HG02885 (cell line): Measurements from ENCODE around the gene TREML1.
"Not testable (repeated sequence)": the region's sequence is repeated elsewhere in the genome, so short reads cannot be mapped to it uniquely, and the experiment has no call there.

Experiments
- ATAC-seq: cut with Tn5 transposase; IDR thresholded peaks from one replicate; pipeline ENCODE4 v1.9.1; 2021; ENCODE audit warnings: mild to moderate bottlenecking; ENCODE audit not compliant: unreplicated experiment, poor library complexity

Gene TREML1, protein sequence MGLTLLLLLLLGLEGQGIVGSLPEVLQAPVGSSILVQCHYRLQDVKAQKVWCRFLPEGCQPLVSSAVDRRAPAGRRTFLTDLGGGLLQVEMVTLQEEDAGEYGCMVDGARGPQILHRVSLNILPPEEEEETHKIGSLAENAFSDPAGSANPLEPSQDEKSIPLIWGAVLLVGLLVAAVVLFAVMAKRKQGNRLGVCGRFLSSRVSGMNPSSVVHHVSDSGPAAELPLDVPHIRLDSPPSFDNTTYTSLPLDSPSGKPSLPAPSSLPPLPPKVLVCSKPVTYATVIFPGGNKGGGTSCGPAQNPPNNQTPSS

DNA sequence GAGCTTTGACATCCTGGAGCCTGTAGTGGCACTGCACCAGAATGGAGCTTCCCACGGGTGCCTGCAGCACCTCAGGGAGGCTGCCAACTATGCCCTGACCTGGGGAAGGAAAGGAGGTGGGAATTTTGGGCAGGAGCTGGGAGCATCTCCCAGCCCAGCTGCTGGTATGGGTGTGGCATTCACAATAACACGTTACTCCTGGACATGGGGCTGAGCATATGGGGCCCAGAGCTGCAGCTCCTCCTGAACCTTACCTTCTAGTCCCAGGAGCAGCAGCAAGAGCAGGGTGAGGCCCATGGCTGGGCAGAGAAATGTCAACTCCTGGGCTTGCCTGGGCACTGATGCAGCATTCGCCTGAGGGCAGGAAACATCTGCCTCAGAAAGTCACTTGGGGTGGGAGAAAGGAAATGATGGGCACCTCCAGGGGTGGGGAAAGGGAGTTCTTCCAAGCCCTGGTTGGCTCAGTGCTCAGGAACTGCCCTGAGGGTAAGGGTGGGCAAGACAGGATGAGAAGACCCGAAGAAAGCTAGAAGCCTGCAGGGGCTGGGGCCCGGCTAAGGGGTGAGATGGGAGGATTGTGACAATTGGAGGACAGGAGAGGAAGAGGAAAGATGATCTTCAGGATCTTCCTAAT lies at the start of gene TREML1:
TSS of gene TREML1 (minus strand) at position 356 of the 634 bp plus-strand sequence. CDS start at position 297, 59 bp downstream.
- ATAC-seq = no peak

DNA sequence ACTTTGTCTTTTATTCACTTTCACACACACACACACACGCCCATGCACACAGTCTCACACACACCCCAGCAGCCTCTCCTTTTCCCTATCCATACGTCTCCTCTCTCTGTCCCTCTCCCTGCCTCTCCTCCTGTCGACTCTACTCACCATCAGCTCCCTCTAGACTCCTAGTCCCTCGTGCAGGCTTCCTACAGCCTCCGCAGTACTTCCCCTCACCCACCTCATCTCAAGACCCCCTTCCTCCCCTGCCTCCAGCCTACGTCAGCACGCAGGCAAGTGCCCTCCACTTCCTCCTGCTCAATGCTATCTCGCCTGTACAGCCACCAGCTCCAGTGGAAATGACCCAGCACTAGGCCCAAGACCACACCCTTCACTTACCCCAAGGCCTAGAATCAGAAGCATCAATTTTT lies 47.6 kb upstream of the TREML1 start:
- no peak for ATAC-seq

DNA sequence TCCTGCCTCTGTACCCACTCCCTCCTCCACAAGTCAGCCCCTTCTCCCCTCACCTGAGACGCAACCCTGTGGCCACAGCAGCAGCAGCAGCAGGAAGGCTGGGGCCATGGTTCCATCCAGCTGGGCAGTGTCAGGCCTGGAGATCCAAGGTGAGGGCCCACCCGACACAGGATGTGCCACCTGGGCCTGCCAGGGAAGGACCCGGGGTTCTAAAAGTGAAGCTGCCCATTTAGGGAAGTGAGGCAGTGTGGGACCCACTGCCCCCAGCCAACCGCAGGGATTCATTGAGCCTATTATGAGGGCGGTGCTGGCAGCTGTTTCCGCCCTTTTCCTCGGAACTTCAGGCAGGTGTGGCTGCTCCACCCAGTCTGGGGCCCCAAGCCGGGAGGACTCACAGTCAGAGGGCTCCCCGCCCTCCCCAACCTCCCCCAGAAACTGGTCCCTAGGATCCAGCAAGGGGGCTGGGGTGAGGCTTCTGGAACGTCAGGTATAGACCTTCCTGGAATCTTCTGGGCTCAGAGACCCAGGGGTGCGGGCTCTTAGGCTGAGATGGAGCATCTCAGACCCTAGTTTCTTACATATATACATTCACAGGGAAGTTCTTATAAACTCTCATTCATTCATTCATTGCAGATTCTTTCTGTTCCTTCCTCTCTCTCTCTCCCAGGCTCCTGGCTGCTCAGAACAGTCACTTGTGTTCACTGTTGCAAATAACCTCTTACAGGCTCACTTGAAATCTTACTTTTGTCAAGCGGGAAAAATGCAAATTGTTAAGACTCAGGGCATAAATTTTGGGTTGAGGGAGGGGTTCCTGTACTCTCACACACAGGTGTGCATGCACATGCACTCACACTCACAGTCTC lies 47.0 kb upstream of the TREML1 start, which contains the start of gene TREML2:
TSS of gene TREML2 (minus strand) at position 249 of the 863 bp plus-strand sequence. CDS start at position 108, 141 bp downstream.
- ATAC-seq = no peak

DNA sequence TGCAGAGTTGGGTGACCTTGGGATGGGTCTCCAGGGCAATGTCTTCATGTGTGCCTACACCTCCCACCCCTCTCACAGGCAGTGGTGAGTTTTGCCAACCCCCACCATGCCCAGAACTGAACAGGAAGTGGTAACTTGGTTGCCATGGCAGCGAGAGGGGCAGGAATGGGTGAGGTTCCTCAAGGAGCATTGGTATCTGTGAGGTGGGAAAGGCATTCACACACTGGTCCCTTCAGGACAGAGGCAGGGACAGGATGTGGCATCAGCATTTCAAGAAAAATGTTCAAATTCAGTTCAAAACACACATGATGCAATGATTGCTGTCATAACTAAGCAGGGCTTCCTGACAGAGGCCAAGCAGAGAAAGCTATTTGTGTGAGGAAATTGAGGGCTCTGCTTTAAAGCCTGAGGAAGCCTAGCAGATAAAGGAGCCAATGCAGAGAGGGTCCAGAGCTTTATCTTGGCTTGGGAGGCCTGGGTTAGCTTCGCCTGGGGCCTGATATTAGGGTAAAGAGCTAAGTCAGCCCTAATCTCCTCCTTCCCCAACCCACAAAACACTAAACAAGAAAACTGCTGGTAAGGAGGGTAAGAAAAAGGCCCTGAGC lies 46.3 kb upstream of the TREML1 start:
- peak; percentile 24 for ATAC-seq

DNA sequence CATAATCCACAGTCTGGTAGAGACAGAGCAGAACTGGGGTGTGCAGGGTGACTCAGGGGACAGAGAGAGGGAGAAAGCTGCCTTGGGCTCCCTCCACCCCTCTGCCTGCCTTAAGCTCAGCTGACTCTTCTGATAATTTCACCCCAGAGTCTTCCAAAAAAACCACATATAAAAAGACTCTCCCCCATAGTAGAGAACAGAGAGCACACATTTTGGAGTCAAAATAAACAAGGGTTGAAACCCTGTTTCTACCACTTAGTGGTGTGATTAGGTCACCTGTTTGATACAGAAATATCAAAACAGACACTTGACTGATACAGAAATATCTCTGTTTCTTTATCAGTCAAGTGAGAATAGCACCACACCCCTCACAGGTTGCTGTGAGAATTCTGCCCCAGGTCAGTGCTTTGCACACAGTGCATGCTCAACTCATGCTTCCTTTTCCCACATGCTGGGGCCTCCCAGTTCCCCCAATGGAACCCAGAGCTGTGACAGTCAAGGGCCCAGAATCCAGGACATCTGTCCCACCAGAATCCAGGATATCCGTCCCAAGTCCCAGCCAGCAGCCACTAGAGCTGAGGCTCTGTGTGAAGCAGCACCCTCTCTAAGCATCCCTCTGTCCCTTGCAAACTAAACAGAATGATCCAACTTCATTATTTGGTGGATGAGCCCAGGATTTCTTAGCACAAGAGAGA lies 45.6 kb upstream of the TREML1 start:
- ATAC-seq = peak; percentile 68

DNA sequence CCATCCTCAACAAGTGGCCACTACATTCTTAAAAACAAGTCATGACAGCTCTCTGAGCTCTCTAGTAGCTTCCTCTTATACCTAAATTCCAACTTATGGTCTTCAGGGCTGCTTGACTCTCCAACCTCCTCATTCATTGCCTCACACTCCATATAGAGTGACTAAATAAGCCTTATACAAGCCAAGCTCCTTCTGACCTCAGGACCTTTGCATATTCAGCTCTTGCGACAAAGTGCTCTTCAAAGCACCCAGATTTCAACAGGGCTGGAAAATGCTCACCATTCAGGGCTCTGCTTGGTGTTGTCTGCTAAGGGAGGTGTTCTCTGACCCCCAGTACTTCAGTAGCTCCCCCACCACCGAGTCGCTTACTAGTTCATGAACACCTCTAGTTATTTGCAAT lies 43.1 kb upstream of the TREML1 start:
- ATAC-seq = no peak

DNA sequence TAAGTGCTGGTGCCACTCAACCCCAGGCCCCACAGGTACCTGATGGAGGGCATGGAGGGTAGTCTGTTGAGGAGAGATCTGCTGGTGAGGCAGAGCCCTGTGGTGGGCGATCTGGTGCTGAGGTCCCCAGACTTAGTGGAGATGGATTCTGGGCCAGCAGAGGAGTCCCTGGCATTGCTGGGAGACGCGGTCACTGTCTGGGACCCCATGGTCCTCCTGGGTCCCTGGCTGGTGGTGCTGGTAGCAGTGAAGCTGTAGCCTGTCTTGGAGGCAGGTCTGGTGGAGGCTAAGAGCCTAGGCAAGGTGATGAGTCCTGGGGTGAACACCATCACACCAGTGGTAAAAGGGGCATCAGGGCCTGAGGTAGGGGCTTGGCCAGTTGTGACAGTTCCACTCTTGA lies 40.2 kb upstream of the TREML1 start:
- no peak for ATAC-seq

DNA sequence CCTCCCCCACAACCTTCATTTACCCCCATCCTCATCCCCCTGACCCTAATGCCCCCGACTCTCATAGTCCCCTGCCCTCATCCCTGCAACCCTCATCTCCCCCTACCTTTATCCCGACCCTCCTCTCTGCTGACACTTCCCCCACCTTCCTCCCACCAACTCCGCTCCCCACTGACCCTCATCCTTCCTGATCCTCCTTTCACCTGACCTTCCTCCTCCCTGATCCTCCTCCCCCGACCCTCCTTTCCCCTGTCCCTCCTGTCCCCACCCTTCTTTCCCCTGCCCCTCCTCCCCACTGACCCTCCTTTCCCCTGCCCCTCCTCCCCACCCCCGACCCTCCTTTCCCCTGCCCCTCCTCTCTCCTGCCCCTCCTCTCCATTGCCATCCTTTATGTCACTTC lies 39.7 kb upstream of the TREML1 start:
- ATAC-seq = no peak

DNA sequence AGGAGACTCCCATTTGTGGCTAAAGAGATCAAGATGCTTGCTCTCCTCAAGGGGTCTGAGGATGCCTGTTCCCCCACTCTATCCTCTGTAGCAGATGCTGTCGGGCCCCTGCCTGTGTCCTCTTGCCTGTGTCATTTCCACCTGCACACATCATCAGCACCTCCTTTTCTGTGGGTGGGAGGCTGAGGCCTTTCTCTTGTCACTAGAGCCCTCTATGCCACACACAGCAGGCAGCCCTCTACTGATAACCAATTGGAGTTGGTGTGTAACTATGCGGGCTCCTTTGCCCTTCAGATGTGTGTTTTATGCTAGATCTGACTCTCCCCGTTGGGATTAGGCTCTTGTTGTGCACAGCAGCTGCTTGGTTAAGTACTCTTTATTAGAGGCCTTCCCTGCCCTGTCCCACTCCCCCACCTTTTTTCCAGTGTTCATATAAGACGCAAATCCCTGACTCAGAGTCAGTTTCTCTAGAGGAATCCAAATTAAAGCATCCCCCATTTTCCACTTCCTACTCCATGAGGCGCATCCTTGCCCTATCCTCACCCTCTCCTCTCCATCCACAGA lies 39.1 kb upstream of the TREML1 start:
- no peak for ATAC-seq

DNA sequence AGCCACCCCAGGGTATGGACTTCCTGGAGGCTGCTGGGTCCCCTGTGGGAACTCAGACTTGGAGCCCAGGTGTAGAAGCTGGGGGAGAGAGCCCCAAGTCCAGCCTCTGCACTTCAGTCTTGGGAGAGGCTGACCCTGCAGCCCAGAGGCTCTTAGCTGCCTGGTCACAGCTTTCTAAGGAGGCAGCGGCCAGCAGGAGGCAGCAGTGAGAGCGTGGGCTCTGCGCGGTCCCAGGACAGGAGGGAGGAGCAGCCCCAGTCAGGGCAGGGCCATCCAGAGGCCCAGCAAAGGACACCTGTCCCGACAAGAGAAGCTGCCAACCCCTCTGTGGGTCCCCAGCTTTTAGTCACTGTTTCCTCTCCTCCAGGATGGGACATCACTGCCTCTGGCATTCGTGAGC lies 37.4 kb upstream of the TREML1 start:
- ATAC-seq = no peak

DNA sequence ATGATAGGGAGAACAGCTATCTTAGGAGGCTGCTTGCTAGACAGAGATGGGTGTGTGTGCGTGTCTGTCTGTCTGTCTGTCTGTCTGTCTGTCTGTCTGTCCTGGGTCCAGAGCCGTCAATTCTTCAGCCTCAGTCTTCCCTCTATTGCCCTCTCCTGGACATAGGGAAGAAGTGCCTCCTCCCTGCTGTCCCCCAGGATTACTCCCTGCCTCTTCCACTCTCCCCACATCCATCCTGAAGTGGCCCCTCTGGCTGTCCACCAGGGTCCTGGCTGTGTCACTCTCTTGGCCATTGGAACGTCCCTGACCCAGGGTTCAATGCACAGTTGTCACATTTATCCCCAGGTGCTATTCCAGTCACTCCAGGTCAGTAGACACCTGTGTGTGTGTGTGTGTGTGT lies 36.6 kb upstream of the TREML1 start:
- no peak for ATAC-seq

DNA sequence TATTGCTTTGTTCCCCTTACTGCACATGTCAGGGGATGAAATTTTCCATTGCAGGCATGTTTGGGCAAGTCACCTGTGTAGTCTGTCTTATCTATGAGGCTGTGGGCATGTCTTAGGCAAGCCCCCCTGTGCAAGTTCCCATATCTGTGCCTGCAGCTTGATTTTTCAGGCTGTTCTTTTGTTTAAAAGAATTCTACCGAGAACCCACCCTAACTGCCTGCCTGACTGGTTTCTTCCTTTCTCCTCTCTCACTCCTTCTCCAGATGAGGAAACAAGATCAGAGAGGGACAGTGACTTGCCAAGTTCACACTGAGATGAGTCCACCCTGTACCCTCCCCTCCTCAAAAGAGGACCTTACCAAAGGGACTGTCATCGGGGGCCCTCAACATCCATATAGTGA lies 35.8 kb upstream of the TREML1 start:
- no peak for ATAC-seq

DNA sequence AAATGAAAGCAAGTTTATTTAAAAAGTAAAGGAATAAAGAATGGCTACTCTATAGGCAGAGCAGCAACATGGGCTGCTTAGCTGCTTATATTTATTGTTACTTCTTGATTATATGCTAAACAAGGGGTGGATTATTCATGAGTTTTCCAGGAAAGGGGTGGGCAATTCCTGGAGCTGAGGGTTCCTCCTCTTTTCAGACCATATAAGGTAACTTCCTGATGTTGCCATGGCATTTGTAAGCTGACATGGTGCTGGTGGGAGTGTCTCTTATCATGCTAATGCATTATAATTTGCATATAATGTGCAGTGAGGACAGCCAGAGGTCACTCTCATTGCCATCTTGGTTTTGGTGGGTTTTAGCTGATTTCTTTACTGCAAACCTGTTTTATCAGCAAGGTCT lies 34.9 kb upstream of the TREML1 start:
- not testable (repeated sequence) for ATAC-seq

DNA sequence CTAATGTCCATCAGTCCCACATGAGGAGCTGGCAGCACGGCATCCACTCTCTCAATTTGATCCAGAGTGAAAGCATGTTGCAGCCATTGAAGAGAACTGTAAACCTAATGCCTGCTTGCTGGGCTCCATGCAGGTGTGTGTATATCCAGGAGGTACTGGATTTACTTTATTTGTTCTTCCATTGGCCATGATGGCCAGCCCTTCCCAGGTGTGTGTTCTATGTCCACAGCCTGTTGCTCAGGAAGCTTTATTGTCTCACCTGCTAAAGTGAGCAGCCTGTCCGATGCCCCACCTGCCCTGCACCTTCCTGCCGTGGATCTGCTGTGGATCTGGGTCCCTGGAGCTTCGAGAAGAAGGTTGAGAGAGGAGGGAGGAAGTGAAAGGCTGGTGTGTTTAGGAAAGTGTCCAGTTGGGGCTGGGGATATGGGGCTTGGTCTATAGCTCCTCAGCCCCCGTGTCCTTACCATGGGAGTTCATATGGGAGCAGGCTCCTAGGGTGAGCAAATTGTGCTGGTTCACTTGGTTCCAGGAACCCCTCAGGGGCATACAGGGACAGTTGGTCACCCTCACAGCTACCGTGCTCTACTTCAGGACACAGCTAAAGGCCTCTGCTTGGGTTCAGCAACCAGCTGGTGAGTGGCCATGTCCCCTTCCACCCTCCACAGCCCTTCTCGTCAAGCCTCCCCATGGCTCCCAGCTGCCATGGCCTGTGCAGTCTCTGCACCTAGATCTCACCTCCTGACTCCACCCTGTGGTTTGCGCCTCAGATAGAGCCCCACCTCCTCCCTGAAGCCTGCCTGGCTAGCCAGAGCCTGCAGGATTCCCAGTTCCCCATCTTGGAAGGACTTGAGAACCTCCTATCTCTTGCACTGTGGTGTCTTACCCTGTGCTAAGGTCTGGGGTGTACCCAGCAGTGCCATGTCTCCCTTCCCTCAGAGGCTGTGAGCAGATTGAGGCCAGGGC lies 34.1 kb upstream of the TREML1 start:
- no peak for ATAC-seq

DNA sequence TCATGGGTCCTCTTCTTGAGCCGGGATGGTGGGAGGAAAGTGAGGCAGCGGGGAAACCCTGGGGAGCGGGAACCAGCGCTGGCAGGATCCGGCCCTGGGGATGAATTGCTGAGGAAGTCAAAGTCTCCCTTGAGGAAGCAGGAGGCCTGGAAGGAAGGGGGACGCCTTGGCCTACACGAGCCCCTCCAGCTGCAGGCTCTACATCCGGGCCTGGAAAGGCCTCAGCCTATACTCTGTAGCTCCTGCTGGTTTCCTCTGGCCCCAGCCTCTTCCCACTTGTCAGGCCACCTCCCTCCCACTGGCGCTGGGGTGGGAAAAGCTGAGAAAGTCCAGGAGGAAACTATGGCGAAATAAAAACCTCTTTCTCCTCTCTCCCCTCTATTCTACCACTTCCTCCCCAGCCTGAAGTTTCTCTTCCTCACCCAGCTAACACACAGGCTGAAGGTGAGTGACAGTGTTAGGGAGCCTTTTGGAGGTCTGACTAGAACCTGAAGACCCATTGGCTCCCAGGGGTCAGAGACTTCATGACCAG lies 31.9 kb upstream of the TREML1 start:
- ATAC-seq = no peak

DNA sequence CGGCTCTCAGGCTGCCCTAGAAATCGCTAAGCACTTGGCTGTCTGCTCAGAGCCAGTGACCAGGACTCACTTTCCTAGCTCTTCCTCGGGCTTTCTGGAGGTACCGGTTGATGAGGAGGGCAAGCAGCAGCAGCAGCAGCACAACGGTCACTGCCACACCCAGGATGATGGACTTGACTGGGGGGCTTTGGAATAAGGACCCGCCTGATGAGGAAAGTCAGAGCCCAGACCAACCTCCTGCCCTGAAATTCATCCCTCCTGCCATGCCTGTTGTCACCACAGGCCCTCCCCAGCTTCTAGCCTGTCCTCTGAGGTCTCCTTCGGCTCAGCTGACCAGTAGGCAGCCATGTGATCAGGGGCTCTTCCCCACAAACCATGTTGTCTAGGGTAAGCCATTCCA lies 30.6 kb upstream of the TREML1 start:
- ATAC-seq = no peak

DNA sequence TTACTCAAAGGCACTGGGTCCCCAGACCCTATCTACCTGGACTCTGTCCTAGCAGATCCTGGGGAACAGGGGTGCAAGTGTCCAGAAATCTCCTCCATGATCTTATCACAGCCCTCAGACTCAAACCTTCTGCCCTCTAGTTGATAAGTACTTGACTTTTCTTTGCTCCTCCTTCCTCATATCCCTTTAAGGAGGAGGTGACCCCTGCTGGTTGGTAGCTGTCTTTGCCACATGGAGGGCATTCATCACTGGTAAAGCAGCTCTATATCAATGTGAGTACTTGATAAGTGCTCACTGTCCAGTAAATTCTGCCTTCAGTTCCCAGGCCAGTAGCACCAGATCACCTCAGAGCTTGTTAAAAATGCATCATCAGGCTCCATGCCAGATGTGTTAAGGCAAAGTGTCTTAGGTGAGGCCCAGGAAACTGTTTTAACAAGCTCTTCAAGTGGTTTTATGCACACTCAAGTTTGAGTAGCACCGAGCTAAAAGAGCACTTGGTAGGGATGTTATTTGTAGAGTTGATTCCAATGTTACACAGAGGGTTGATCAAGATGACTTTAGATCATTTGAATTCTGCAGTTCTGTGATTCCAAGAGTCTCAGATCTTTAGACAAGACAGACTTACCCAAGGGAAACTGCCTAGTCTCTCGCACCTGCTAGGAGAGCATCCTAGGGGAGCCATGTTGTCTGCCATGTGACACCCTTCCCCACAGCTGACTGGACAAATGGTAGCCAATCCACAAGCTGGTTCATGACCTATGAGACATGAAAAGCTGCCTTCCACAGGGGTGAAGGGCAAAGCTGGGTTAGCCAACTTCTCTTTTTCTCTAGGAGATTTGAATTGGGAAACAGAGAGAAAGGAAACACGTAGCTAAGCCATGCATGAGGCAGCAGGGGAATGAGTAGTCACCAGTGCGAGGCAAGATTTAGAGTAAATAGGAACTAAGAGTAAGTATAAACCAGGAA lies 28.2 kb upstream of the TREML1 start:
- no peak for ATAC-seq
